A549 treated with Mapracorat at 1 μM for 4 hours (cell line): ENCODE results near the gene NMU. TPM values are rescaled to one million over a fixed set of nuclear protein-coding genes. Genes with fewer than 3 reads are reported as not detected.

Source experiments
- total RNA-seq: library from RNA; stranded (reverse); fragments of 200-300 nt; extraction: Qiagen RNA extraction; gene quantifications from 5 replicates; pipeline ENCODE4 v1.2.3, GENCODE V29; 2022

NMU gene
- 0.39 to 0.65 TPM (median 0.51 TPM) in 5 replicates for total RNA-seq

GRCh38 chr4:55635741-55636655, at the start of gene NMU:
TSS of gene NMU (minus strand) at chr4:55636298. CDS start at chr4:55636192, 106 bp downstream.

GRCh38 chr4:55592014-55592413, 44.1 kb downstream of the NMU start, which contains the start of gene PDCL2:
TSS of gene PDCL2 (minus strand) at chr4:55592245. CDS start at chr4:55592109, 136 bp downstream.

GRCh38 chr4:55546756-55547465, 89.2 kb downstream of the NMU start, which contains the start of gene CLOCK:
TSS of gene CLOCK (minus strand) at chr4:55546909. CDS start at chr4:55482785, 64,124 bp downstream.

Other genes with a start within 250 kb of the NMU start
- gene TMEM165, start 240.3 kb downstream of the NMU start, total RNA-seq, result 49.3 to 64.2 TPM (median 54.5 TPM) in 5 replicates
- 3.7 to 5.6 TPM (median 4.8 TPM) in 5 replicates for gene CLOCK, start 89.4 kb downstream of the NMU start, total RNA-seq
- gene PDCL2, start 44.1 kb downstream of the NMU start, total RNA-seq, result not detected in 5 replicates
- not detected in 5 replicates for gene EXOC1L, start 183.5 kb upstream of the NMU start, total RNA-seq
- gene EXOC1, start 217.3 kb upstream of the NMU start, total RNA-seq, result 13.4 to 17.7 TPM (median 14.3 TPM) in 5 replicates